GM21786 (cell line): Measurements from ENCODE around the gene MARCHF9.

ENCODE experiments used
- ATAC-seq: cut with Tn5 transposase; IDR thresholded peaks from one replicate; pipeline ENCODE4 v1.9.1; 2021; ENCODE audit not compliant: unreplicated experiment

Gene MARCHF9

GRCh38 chr12:57795354-57795753, 40.5 kb downstream of the MARCHF9 start:
- ATAC-seq: no peak

GRCh38 chr12:57796996-57797395, 42.1 kb downstream of the MARCHF9 start:
- no peak for ATAC-seq

GRCh38 chr12:57797933-57798332, 43.0 kb downstream of the MARCHF9 start:
- ATAC-seq: no peak

- no peak for ATAC-seq
Measured at GRCh38 chr12:57800965-57801364, 46.1 kb downstream of the MARCHF9 start.

- ATAC-seq: no peak
Measured at GRCh38 chr12:57802607-57803006, 47.7 kb downstream of the MARCHF9 start.

- ATAC-seq: no peak
Measured at GRCh38 chr12:57803319-57803893, 48.5 kb downstream of the MARCHF9 start.

GRCh38 chr12:57806677-57807076, 51.8 kb downstream of the MARCHF9 start:
- no peak for ATAC-seq

GRCh38 chr12:57807285-57807684, 52.4 kb downstream of the MARCHF9 start:
- no peak for ATAC-seq

- ATAC-seq: no peak
Measured at GRCh38 chr12:57808351-57808750, 53.4 kb downstream of the MARCHF9 start.

- no peak for ATAC-seq
Measured at GRCh38 chr12:57809425-57809824, 54.5 kb downstream of the MARCHF9 start.
